Left renal cortex interstitium (tissue), 4 donors: ENCODE measurements around the gene BRD9. TPM values are rescaled to one million over a fixed set of nuclear protein-coding genes. Genes with fewer than 3 reads are reported as not detected.
"Not testable (repeated sequence)": the region's sequence is repeated elsewhere in the genome, so short reads cannot be mapped to it uniquely, and the experiment has no call there.

Experiments used
- DNase-seq, 4 donors: peaks; one replicate each; pipeline ENCODE4 v3.0.0-alpha.2; 2013; ENCODE audit warnings: low read depth in 4 of 4, low spot score in 2 of 4, missing footprints in 1 of 4
- polyA plus RNA-seq, 4 donors: library from polyadenylated mRNA; unstranded; fragments of 120-200 nt; gene quantifications; one replicate each; pipeline ENCODE4 v1.2.1, GENCODE V29; 2013; ENCODE audit not compliant: insufficient read length in 4 of 4

Gene BRD9
- polyA plus RNA-seq, result 10 to 100 TPM; 35.4 to 46.6 (median 40.9) TPM

- DNase-seq, result peak; percentile 15 to 60 (median 50)
These were observed at the start of gene BRD9, which contains the start of gene TRIP13 for GRCh38 chr5:892394-893136. BRD9 (minus strand) TSS chr5:892801; CDS start chr5:892657, 144 bp downstream. TRIP13 (plus strand) TSS chr5:892884; CDS start chr5:892999, 115 bp downstream.

GRCh38 chr5:940741-941140 is 48.1 kb upstream of the BRD9 start:
- DNase-seq, result not testable (repeated sequence)

DNA sequence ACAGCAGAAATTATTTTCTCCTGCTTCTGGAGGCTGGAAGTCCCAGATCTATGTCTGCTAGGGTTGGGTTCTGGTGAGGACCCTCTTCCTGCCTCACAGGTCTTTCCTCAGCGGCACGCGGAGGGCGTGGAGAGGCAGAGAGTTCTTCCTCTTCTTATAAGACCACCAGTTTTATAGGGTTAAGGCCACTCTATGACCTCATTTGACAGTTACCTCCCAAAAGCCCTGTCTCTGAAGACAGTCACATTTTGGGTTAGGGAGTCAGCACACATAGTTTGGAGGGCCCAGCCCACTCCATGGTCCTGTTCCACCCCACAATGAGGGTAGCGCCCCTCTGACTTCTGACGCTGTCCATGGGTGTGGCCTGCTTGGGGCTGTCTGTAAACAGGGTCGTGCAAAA is 46.8 kb upstream of the BRD9 start:
- DNase-seq, result no peak

DNA sequence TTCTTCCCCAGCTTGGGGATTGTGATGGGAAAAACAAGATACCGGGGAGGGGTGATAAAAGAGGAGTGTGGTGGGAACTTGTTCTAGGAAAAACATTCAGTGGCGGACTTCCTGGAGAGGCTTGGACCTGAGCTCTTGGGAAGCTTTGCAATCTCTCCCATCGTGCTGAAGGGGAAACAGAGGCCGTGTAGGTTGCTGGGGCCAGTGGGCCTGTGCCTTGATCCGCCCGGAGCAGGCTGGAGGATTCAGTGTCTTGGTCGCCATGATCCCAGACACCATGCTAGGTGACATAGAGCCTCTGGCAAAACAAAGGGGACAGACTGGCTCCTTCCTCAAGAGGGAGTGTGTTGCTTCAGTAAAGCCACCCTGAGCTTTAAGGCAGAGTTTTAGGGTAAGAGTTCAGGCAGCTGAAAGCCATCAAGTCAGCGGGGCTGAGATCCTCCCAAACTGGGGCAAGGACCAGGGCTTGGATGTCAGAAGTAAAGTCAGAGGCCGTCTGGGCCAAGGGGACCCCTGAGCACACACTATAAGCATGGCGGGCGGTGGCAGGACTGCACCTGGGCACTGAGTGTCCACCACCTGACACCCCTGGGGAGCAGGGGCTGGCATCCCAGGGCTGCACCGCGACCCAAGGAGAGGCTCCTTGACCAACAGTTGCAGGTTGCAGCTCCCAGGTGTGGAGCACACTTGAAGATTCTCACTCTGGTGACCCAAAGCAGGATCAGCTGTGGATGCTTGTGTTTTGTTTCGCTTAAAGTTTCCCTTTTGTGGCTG is 44.7 kb upstream of the BRD9 start:
- DNase-seq, result no peak

GRCh38 chr5:936149-937144 is 43.8 kb upstream of the BRD9 start:
- DNase-seq, result no peak

- DNase-seq, result no peak
These were observed 43.0 kb upstream of the BRD9 start for GRCh38 chr5:935510-936084.

GRCh38 chr5:934381-934967 is 41.9 kb upstream of the BRD9 start:
- DNase-seq, result not testable (repeated sequence)

GRCh38 chr5:933951-934350 is 41.4 kb upstream of the BRD9 start:
- DNase-seq, result not testable (repeated sequence)

GRCh38 chr5:933251-933861 is 40.8 kb upstream of the BRD9 start:
- DNase-seq, result no peak

DNA sequence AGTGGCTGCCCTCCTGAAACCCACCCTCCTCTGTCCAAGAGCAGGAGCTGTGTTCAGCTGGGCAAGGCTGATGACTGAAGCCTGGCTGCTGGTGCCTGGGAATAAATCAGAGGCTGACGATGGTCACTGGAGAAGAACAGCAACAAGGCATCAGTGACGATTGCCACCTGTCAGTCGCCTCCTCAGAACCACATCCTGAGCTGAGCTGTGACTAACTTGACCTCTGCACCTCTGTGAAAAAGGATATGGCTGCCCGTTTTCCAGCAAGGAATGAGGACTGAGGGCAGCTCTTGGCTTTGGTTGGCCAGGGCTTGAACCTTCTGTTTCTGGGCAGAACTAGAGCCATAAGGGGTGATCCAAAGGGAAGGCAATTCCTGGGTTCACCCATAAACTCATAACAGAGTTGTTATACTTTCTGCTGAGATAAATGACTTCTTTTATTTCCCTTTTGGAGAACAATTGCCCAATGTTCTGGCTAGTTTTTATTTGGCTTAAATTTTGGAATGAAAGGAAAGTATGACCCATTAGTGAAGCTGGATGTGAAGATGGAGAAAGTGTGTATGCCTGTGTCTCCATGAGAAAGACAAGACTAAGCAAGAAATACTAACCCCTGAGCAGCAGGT is 40.1 kb upstream of the BRD9 start:
- DNase-seq, result no peak

DNA sequence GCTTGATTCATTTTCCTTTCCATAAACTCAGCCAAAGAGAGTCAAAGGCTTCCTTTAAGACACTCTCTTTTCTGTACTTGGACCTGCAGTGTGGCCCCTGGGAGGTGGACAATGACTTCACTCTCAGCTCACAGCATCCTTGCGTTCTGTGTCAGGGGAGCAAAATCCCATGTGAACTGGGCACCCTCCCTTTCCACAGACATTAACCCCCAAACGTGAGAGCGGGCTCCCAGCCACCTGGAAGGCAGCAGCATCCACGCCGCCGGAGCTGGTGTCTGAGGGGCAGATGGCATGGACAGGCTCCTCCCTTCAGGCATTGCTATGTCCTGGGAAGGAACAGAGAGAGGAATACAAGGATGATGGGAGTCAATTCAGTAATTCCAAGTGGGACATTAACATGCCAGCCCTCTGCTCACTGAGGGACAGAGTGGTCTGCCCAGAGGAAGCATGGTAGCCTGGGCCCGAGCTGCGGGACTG is 39.6 kb upstream of the BRD9 start:
- DNase-seq, result no peak

DNA sequence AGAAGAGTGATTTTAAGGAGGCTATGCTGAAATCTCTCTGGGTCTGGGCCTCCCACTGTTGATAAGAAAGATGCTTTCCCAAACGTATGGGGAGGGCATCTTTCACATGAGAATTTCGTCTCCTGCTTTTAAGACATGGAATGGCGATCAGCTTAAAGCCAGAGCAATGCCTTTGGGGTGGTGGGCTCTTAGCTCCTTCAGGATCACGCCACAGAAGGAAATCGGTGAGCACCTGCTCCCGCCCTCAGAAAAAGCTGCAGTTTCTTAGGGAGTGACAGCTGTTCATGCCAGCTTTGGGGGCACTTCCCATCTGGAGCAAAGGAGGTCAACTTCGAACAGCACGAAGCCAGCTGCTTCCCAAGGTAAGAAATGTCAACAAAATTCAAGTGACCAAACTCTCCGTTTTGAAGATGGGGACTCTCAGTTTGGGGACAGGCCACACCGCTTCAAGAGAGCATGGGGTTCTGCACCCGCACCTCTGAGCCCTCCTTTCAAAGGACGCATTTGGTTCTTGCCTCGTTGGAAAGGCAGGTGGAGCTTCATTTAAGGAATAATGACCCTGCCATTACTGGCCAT is 39.1 kb upstream of the BRD9 start:
- no peak for DNase-seq

GRCh38 chr5:930866-931265 is 38.3 kb upstream of the BRD9 start:
- DNase-seq, result no peak

DNA sequence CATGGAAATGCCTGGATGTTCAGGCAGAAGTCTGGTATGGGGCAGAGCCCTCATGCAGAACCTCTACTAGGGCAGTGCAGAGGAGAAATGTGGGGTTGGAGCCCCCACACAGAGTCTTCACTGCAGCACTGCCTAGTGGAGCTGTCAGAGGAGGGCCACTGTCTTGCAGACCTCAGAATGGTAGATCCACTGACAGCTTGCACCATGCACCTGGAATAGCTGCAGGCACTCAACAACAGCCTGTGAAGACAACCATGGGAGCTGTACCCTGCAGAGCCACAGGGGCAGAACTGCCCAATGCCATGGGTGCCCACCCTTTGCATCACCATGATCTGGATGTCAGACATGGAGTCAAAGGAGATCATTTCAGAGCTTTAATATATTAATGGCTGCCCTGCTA is 37.0 kb upstream of the BRD9 start:
- no peak for DNase-seq

DNA sequence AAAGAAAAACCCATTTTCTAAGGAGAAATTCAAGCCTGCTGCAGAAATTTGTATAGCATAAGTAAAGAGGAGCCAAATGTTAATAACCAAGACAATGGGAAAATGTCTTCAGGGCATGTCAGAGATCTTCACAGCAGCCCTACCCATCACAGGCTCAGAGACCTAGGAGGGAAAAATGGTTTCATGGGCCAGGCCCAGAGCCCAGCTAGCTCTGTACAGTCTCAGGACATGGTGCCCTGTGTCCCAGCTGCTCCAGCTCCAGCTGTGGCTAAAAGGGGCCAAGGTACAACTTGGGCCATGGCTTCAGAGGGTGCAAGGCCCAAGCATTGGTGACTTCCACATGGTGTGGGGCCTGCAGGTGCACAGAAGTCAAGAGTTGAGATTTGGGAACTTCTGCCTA is 36.6 kb upstream of the BRD9 start:
- DNase-seq, result not testable (repeated sequence)

- no peak for DNase-seq
These were observed 34.8 kb upstream of the BRD9 start for GRCh38 chr5:927172-928015.

GRCh38 chr5:926417-927171 is 34.0 kb upstream of the BRD9 start:
- DNase-seq, result no peak
